NCI-H1930 (cell line): ENCODE results near the gene ACTG2.
"Not testable (repeated sequence)": the region's sequence is repeated elsewhere in the genome, so short reads cannot be mapped to it uniquely, and the experiment has no call there.

Source experiments
- DNase-seq, 2 experiments: peaks; one replicate each; lab custom pipeline; 2025; lab: John Stamatoyannopoulos, UW

Gene ACTG2

GRCh38 chr2:73892631-73893329 is at the start of gene ACTG2:
Gene ACTG2, plus strand, starts transcription at chr2:73893008. Its CDS starts 8,304 bp downstream, at chr2:73901312.
- no peak for DNase-seq

GRCh38 chr2:73844087-73844486 is 48.7 kb upstream of the ACTG2 start:
- no peak for DNase-seq

GRCh38 chr2:73850009-73850408 is 42.8 kb upstream of the ACTG2 start:
- no peak for DNase-seq

GRCh38 chr2:73851274-73851673 is 41.5 kb upstream of the ACTG2 start:
- no peak for DNase-seq

GRCh38 chr2:73852020-73852419 is 40.8 kb upstream of the ACTG2 start:
- no peak for DNase-seq

- no peak for DNase-seq
Measured at GRCh38 chr2:73855526-73855925, 37.3 kb upstream of the ACTG2 start.

GRCh38 chr2:73856214-73856613 is 36.6 kb upstream of the ACTG2 start:
- no peak for DNase-seq

- DNase-seq, result no peak
Measured at GRCh38 chr2:73859721-73860586, 32.9 kb upstream of the ACTG2 start.

GRCh38 chr2:73862987-73863386 is 29.8 kb upstream of the ACTG2 start:
- DNase-seq, result no peak

- DNase-seq, result no peak
Measured at GRCh38 chr2:73868204-73868978, 24.4 kb upstream of the ACTG2 start.

GRCh38 chr2:73870084-73870483 is 22.7 kb upstream of the ACTG2 start:
- no peak for DNase-seq

- DNase-seq, result no peak
Measured at GRCh38 chr2:73877071-73877802, 15.6 kb upstream of the ACTG2 start.

GRCh38 chr2:73877984-73878383 is 14.8 kb upstream of the ACTG2 start:
- DNase-seq, result not testable (repeated sequence)

- no peak for DNase-seq
Measured at GRCh38 chr2:73885406-73885805, 7.4 kb upstream of the ACTG2 start.

GRCh38 chr2:73886357-73886756 is 6.5 kb upstream of the ACTG2 start:
- no peak for DNase-seq

GRCh38 chr2:73887596-73888353 is 5.0 kb upstream of the ACTG2 start:
- not testable (repeated sequence) for DNase-seq

GRCh38 chr2:73888388-73888787 is 4.4 kb upstream of the ACTG2 start:
- no peak for DNase-seq

- DNase-seq, result no peak
Measured at GRCh38 chr2:73889206-73889605, 3.6 kb upstream of the ACTG2 start.

GRCh38 chr2:73890301-73891092 is 2.3 kb upstream of the ACTG2 start:
- no peak for DNase-seq

GRCh38 chr2:73891276-73891901 is 1.4 kb upstream of the ACTG2 start:
- DNase-seq, result no peak
